GM10847 (cell line): ENCODE data around the gene GOLM1.

Source experiments
- POLR2A ChIP-seq: IDR thresholded peaks from 2 replicates; pipeline ENCODE4 v1.6.1; 2011; ENCODE audit not compliant: insufficient read length; ENCODE audit errors: extremely low read depth

GOLM1 gene

DNA sequence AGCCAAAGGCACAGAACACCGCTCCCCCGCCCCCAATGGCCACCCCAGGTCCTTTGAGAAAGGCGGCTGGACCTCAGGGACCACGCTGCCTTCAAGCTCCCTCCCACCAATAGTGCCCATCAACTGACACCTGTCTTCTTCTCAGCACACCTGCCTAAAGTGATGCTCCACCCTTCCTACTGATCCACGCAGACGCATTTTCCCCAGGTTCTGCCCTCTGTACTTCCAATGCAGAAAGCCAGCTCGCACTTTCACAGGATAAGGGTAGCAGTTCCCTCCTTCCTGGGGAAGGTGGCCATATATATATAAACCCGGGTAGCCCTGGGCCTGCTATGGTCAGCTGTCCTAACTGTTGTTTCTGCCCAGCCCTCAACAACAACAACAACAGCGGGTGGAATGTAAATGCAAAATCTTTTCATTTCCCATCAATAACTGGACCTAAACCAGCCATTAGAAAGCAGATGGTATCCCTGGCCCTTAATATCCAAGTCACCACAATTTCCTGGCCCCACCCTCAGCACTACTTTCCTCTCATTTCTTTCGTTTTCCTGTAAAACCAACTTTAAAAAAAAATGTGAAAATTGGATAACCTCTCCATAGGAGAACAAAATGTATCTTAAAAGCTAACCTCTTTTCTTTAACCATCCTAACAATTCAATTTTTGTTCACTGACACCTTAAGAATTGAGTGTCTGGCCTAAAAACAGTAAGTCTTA, 1.7 kb downstream of the GOLM1 start:
- TF ChIP-seq POLR2A = no peak

GRCh38 chr9:86096386-86096785, 3.0 kb downstream of the GOLM1 start:
- no peak for TF ChIP-seq POLR2A

GRCh38 chr9:86093788-86094555, 5.4 kb downstream of the GOLM1 start:
- no peak for TF ChIP-seq POLR2A

- TF ChIP-seq POLR2A = no peak
Measured at GRCh38 chr9:86091477-86091876, 7.9 kb downstream of the GOLM1 start.

DNA sequence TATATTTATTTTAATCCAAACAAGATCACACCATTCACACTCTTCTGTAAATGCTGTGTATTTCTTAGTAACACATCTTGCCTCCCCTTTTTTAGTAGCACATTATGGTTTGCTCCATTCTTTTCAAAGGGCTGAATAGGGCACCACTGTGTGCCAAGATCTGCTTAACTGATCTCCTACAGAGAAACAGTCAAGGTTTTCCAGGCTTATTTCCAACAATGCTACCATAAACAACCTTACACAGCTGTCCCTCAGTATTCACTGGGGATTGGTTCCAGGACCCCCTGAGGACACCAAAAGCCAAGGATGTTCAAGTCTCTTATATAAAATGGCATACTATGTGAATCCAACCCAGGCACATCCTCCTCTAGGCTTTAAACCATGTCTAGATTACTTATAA, 16.5 kb downstream of the GOLM1 start:
- no peak for TF ChIP-seq POLR2A

- TF ChIP-seq POLR2A = no peak
Measured at GRCh38 chr9:86079865-86080469, 19.4 kb downstream of the GOLM1 start.

DNA sequence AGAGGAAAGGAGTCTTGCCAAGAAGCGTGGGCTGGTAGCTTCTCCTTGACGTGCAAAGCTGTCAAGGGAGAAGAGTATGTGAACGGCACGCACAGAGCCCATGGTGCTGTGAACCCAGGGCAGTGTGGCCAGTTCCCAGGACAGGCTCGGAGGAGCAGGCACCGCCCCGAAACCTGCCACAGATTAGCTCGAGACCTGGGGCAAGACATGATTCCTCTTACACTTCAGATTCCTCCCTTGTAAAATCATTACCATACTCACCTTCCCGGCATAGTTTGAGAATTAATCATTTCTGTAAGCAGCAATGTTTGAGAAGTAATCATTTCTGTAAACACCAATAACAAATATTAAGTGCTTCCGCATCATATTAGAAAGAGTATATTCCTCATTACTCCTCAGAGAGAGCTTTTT, 19.9 kb downstream of the GOLM1 start:
- no peak for TF ChIP-seq POLR2A

GRCh38 chr9:86078731-86079130, 20.6 kb downstream of the GOLM1 start:
- no peak for TF ChIP-seq POLR2A

GRCh38 chr9:86077276-86077675, 22.1 kb downstream of the GOLM1 start:
- no peak for TF ChIP-seq POLR2A

- no peak for TF ChIP-seq POLR2A
Measured at GRCh38 chr9:86075132-86076109, 23.9 kb downstream of the GOLM1 start.

DNA sequence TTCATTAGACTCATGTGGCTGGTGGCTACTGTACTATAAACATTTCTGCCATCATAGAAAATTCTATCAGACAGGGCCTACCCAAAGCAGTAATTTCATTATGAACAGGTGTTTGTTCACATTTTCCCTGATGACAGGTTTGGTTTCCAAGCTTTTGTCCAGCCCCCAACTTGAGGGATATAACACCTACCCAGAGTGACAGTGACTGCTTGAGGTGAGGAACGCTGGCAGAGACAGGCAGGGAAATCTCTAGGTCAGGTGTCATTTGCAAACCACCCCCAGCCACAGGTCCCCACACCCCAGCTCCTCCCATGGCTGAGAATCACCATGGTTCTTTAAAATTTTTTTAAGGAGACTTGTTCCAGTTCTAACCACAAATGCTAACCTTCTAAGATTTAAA, 25.5 kb downstream of the GOLM1 start:
- no peak for TF ChIP-seq POLR2A

GRCh38 chr9:86072394-86072877, 26.9 kb downstream of the GOLM1 start:
- TF ChIP-seq POLR2A = no peak

DNA sequence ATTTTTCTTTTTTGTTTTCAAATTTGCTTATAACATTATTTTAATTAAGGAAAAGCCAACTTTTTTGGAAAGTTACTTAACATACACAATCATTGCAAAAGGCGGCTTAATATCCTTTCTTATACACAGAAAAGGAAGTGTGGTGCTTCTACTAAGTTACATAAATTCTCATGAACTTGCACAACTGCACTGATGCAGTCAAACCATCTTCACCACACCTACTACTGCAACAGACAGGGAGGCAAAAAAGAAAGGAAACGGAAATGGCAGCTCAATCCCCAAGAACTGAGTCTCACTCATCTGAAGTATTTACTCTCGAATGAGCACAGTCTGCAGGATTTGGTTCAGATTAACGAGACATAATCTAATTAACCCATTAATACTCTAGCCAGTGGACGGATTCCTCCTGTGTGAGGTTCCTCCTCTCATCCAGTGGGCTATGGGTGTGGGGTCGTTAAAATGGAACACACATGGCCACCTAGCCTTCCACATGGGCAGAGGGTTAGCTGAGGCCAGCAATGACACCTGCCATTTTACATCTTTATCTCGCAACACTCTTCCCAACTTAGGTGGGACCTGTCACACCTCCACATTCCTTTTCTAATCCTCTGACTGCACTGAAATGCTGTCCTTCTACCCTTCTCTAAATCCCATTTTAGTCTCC, 30.0 kb downstream of the GOLM1 start:
- TF ChIP-seq POLR2A = no peak

DNA sequence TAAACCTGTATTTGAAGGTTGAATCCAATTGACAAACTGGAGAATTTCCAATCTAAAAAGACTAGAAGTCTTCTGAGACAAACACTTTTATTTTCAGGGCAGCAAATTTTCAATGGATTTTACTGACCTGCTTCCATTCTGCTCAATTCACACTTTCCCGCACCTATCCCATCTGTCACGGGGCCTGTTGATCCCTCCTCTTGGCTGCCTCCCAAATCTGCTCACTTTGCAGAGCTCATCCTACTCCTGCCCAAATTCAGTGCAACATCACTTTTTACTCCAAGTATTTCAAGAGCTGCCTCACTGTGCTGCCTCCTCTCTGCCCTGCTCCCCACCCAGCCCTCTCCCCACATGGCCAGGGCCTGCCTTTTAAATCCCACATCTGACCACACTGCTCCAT, 35.1 kb downstream of the GOLM1 start:
- no peak for TF ChIP-seq POLR2A
